Coronary artery (tissue), 2 donors: ENCODE measurements around the gene PGS1.
A peak's percentile ranks its signal among the peaks of the same experiment; 100 is the strongest.

ENCODE experiments used
- DNase-seq: peaks from one replicate; pipeline ENCODE4 v3.0.0-alpha.2; 2017; ENCODE audit warnings: low spot score
- H3K27ac ChIP-seq, 2 donors: fragments of 200-600 bp; sonication (generic); one replicate each; pipeline ENCODE4 v1.5.1; 2016 to 2019
- H3K4me3 ChIP-seq: fragments of 200-600 bp; sonication (generic); 2 replicates; pipeline ENCODE4 v1.5.1; 2016; ENCODE audit warnings: mild to moderate bottlenecking, moderate library complexity
- TF ChIP-seq, protein P1 (sequence below): fragments of 200-600 bp; sonication (generic); IDR thresholded peaks from one replicate; pipeline ENCODE4 v1.5.1; 2019; ENCODE audit warnings: antibody characterized with exemption

The PGS1 gene

DNA sequence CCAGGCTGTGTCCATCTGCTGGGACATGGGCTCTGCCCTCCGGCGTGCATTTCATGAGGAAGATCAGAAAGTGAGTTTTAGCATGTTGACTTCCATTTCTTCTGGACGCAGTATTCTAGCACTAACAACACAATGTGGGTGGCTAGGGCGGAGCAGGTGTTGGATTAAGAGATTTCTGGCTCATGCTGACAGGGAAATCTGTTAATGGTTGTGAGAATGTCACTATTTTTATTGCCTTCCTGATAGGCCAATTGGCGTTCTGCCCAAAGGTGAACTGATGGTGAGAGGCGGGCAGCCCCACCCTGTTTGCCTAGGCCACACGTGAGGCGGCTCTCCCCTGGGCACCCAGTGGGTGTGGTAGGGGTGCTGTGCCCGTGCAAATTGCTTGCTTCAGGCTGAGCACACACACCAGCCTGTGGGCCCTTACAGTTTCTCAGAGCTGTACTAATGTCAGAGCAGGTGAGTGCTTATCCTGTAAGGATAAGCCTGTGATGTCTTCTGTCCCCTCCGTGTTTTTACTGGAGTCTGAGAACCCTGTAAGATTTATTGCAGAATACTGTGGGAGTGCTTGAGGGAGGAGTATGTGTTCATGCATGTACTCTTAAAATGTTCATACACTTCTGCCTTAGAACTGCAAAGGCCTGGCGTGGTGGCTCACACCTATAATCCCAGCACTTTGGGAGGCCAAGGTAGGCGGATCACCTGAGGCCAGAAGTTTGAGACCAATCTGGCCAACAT, 30.9 kb downstream of the PGS1 start:
- no peak for DNase-seq
- Histone ChIP-seq H3K27ac (no peak overlapping the region), H3K4me3 (no peak overlapping the region)
- TF ChIP-seq, protein P1, sequence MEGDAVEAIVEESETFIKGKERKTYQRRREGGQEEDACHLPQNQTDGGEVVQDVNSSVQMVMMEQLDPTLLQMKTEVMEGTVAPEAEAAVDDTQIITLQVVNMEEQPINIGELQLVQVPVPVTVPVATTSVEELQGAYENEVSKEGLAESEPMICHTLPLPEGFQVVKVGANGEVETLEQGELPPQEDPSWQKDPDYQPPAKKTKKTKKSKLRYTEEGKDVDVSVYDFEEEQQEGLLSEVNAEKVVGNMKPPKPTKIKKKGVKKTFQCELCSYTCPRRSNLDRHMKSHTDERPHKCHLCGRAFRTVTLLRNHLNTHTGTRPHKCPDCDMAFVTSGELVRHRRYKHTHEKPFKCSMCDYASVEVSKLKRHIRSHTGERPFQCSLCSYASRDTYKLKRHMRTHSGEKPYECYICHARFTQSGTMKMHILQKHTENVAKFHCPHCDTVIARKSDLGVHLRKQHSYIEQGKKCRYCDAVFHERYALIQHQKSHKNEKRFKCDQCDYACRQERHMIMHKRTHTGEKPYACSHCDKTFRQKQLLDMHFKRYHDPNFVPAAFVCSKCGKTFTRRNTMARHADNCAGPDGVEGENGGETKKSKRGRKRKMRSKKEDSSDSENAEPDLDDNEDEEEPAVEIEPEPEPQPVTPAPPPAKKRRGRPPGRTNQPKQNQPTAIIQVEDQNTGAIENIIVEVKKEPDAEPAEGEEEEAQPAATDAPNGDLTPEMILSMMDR, result no peak

DNA sequence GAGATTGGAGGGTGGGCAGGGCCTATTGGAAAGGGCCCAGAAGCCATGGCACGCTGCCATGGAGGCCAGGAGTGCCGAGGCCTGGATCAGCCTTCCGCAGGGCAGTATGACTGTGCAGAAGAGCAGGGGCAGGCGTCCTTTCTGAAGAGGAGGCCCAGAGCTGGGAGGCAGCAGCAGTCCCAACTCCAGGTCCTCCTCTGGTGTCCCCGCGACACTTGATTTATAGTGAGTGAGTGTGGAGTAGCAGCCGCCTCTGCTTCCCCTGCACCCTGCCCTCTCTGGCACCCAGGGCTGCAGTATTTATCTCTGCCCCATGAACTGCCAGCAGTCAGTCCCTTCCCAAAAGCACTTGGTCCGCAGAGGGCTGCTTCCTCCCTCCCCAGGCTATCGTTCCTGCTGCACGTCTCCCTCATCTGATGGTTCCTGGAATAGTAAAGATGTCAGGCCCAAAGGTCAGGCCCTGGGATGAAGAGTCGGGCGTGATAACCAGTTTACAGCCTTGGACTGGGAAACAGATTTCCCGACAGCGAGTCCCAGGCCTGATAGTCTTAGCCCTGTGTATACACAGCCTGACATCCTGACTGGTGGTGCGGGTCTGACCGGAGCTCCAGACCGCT, 32.9 kb downstream of the PGS1 start:
- peak overlapping the region in 1 of 2 donors; percentile 16 for H3K27ac ChIP-seq
- no peak for DNase-seq
- no peak overlapping the region for H3K4me3 ChIP-seq
- TF ChIP-seq, protein P1, result no peak

DNA sequence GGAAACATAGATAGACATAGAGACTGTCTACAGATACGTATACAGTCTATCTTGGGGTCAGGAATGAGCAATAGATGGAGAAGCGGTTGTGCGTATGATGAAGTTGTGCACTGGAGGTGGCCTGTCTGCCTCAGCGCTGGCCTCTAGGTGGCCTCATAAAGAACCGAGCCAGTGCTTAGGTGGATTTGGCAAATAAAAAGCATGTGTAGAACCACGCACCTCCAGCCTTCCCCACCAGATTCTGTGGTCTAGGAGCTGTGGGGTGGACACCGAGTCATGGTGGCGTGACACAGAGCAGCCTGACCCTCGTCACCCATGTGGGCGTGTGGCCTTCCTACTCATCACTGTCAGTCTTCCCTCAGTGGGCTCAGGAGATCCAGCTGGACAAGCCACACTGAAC, 34.0 kb downstream of the PGS1 start:
- Histone ChIP-seq H3K4me3 (no peak overlapping the region), H3K27ac (peak overlapping the region in 1 of 2 donors; percentile 32)
- DNase-seq, result no peak
- TF ChIP-seq, protein P1, result no peak

DNA sequence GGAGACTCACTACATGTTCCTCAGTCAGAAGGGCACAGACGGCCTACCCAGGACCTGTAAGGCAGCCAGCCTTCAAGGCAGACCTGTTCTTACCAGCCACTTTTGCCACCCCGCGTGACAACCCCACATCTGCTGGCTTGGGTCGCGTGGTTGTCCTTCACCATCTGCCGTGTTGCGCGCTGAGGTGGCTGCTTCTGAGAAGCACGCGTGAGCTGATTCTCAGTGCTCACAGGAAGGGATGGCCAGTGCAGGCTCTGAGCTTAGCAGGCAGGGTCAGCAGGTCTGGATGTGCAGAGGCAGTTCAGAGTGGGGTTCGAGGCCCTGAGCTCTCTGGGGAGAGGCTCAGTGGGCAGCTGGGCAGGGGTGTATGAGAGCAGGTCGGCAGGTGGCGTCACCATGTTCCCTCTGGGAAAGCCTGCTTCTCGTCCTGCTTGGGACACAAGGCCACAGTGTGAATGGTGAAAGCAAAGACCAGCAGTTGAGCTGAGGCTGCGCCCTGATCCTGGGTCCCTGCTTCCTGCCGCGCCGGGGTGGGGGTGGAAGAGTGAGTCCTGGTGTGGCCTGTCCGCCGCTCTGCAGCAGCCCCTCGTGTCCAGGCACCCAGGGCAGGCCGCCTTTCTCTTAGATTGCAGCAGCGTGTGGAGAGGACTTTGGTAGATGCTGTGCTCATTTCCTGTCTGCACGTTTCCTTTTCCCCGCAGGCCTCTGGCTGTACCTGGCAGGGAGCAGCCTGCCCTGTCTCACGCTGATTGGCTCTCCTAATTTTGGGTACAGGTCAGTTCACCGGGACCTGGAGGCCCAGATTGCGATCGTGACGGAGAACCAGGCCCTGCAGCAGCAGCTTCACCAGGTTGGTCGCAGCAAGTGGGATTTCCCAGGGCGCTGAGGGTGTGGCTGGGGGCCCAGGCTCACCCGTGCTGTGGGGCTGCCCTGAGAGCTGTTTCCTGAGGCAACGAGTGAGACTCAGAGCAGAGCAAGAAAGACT, 36.0 kb downstream of the PGS1 start:
- DNase-seq, result no peak
- TF ChIP-seq, protein P1, result no peak
- Histone ChIP-seq H3K4me3 (no peak overlapping the region), H3K27ac (peak overlapping the region in 1 of 2 donors; percentile 57)

DNA sequence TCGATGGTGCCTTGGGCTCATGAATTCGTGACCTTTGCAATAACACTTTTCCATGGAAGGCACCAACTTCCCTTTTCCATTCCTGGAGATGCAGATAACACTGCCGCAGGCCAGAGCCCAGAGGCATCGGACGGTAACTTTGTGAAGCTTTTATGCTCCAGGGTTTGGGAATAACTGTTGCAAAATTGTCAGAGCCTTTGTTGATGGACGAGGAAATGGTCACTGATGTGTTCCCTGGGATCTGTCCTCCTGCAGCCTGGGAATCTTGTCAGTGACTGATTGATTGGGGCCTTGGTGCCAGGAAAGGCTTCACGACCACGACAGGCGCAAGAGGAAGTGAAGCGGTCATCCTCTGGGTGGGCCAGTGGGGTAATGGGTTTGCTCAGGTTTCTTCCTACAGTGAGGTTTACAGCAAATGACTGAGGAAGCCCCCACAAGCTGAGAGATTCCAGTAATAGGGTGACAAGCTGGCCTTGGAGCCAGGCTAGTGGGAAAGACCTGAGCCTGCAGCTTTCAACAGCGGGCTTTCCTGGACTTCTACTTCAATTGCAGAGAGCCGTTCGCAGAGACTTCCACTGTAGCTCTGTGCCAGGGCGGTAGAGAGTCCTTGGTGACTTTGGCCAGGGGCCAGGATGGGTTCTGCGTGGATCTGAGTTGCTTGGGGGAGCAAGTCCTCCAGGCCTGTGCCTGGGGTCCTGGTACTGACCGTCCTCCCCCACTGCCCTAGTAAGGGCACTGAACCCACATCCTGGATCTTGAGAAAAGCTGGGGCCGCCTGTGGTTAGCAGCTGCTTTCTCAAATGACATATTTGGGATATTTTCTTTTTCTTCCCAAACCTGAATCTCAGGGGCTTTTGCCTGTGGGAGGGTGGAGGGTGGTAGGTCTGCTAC, 37.6 kb downstream of the PGS1 start:
- DNase-seq, result no peak
- Histone ChIP-seq H3K4me3 (peak overlapping the region; percentile 28), H3K27ac (peak overlapping the region; percentile 63 to 86)
- TF ChIP-seq, protein P1, result no peak

DNA sequence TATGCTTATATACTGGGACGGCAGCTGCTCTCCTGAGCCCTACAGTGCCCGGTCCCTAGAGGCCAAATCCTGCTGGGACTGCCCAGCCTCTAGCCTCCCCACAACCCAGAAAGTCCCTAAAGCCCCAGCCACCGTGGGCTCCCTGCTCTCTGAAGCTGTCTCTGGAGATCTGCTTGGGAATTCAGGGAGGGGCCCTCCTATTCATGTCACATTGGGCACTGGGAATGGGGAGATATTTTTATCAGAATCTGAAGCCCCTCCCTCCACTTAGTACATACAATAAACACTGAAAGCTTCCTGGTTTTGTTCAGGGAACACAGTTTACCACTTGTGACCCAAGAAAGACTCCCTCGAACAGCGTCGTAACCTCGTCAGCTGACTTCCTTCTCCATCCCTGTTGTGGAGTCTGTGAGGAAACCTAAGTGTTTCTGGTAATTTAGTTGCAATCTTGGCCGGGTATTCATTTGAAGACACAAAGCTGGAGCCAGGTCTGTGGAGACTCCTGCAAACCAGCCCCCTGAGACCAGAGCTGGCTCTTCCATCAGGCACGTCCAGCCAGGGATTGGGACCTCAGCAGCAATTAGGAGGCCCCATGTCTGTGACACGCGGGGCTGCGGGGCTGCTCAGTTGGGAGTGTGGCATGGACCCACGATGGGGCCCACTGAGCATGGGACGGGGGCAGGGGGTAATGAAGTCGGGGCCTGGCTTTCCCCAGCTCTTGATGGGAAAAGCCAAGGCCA, 38.5 kb downstream of the PGS1 start:
- H3K4me3 ChIP-seq, result no peak overlapping the region
- no peak for DNase-seq
- TF ChIP-seq, protein P1, result no peak
- peak overlapping the region; percentile 63 to 86 for H3K27ac ChIP-seq
